GM12892 (cell line): ENCODE results near the gene DNAJC5.

ENCODE experiments used
- POLR2A ChIP-seq: IDR thresholded peaks from 2 replicates; pipeline ENCODE4 v1.6.1; 2011; ENCODE audit warnings: low read depth, low read length, control low read depth
- TAF1 ChIP-seq: IDR thresholded peaks from 2 replicates; pipeline ENCODE4 v1.6.1; 2011; ENCODE audit warnings: low read depth, mild to moderate bottlenecking, control low read depth, low read length, borderline replicate concordance

- TF ChIP-seq POLR2A (no peak), TAF1 (no peak)
These were observed 34.1 kb downstream of the DNAJC5 start for GRCh38 chr20:63929071-63929470.
